Smooth muscle cell (in vitro differentiated cells): ENCODE measurements around the gene HNRNPF. TPM values are rescaled to one million over a fixed set of nuclear protein-coding genes. Genes with fewer than 3 reads are reported as not detected.
"Not testable (repeated sequence)": the region's sequence is repeated elsewhere in the genome, so short reads cannot be mapped to it uniquely, and the experiment has no call there.

Source experiments
- DNase-seq: peaks from one replicate; lab custom pipeline; 2025; ENCODE audit not compliant: unreplicated experiment; lab: John Stamatoyannopoulos, UW
- H2AFZ ChIP-seq: fragments of 200-600 bp; sonication (generic); 2 replicates; pipeline ENCODE4 v1.6.0; 2016; ENCODE audit warnings: antibody characterized with exemption, low read depth, mild to moderate bottlenecking
- H3F3A ChIP-seq: fragments of 200-600 bp; sonication (generic); 2 replicates; pipeline ENCODE4 v1.6.0; 2017; ENCODE audit warnings: antibody characterized with exemption, low read depth
- H3K27ac ChIP-seq: fragments of 200-600 bp; sonication (generic); 2 replicates; pipeline ENCODE4 v1.5.1; 2016; ENCODE audit warnings: low read depth, mild to moderate bottlenecking
- H3K27me3 ChIP-seq: fragments of 200-600 bp; sonication (generic); 2 replicates; pipeline ENCODE4 v1.6.1; 2016; ENCODE audit warnings: low read depth, mild to moderate bottlenecking
- H3K36me3 ChIP-seq: fragments of 200-600 bp; sonication (generic); 2 replicates; pipeline ENCODE4 v1.5.1; 2016; ENCODE audit warnings: low read depth
- H3K4me1 ChIP-seq: fragments of 200-600 bp; sonication (generic); 2 replicates; pipeline ENCODE4 v1.5.1; 2016; ENCODE audit warnings: low read depth
- H3K4me2 ChIP-seq: fragments of 200-600 bp; sonication (generic); 2 replicates; pipeline ENCODE4 v1.6.0; 2016; ENCODE audit warnings: mild to moderate bottlenecking
- H3K4me3 ChIP-seq: fragments of 200-600 bp; sonication (generic); 2 replicates; pipeline ENCODE4 v1.5.1; 2016; ENCODE audit warnings: mild to moderate bottlenecking
- H3K79me2 ChIP-seq: fragments of 200-600 bp; sonication (generic); 2 replicates; pipeline ENCODE4 v1.6.0; 2016; ENCODE audit warnings: low read depth, mild to moderate bottlenecking
- H3K9ac ChIP-seq: fragments of 200-600 bp; sonication (generic); 2 replicates; pipeline ENCODE4 v1.6.0; 2016; ENCODE audit warnings: low read depth
- H3K9me3 ChIP-seq: fragments of 200-600 bp; sonication (generic); replicated peaks from 2 replicates; pipeline ENCODE4 v1.5.1; 2016; ENCODE audit warnings: low read depth
- H4K20me1 ChIP-seq: fragments of 200-600 bp; sonication (generic); 2 replicates; pipeline ENCODE4 v1.6.0; 2016; ENCODE audit warnings: low read depth
- WGBS: methylation state at CpG from one replicate; pipeline ENCODE4 v1.1.7; 2016; ENCODE audit warnings: low lambda C conversion rate; 5-methylcytosine and 5-hydroxymethylcytosine counted together
- polyA plus RNA-seq: library from polyadenylated mRNA; unstranded; fragments of >200 nt; fragmentation: Nextera tagmentation; extraction: Ambion mirVana; gene quantifications from 2 replicates; pipeline ENCODE4 v1.2.1, GENCODE V29; 2016
- small RNA-seq: library from RNA; depleted of rRNA; stranded (forward); fragments of <200 nt; gene quantifications from one replicate; pipeline ENCODE3, GENCODE V24; 2014
- total RNA-seq: library from RNA; depleted of rRNA; stranded (reverse); fragments of >200 nt; gene quantifications from 2 replicates; pipeline ENCODE4 v1.2.3, GENCODE V29; 2014
- TF ChIP-seq, protein P1 (sequence below): fragments of 200-600 bp; sonication (generic); IDR thresholded peaks from 2 replicates; pipeline ENCODE4 v1.5.1; 2017; ENCODE audit warnings: borderline replicate concordance, mild to moderate bottlenecking, antibody characterized with exemption; ENCODE audit not compliant: insufficient read depth, poor library complexity, severe bottlenecking

The HNRNPF gene
- total and polyA plus RNA-seq, 2 experiments from 2014 or later: 71.9 to 112 TPM

DNA sequence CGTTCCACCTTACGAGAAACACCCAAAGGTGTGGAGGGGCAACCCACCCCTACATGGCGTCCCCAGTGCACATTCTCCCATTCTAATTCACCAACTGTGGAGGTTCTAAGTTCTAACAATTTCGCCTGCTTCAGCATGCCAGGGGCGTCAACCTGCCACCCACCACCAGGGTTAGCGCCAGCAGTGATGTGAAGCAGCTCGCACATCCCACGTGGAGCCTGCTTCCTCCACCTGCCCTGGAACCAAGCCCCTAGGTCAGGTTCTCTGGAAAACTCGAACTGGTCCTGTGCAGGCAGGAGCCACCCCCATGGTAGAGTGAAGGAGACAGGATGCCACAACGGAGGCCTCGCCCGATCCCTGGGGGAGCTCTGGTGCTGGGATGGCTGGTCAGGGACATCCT lies 70.9 kb downstream of the HNRNPF start:
- Histone ChIP-seq H3K9ac (no peak overlapping the region), H3K27ac (no peak overlapping the region), H3K9me3 (no peaks in the 10 kb centered on the region), H3F3A (no peaks in the 10 kb centered on the region), H3K4me1 (no peaks in the 10 kb centered on the region), H4K20me1 (no peaks in the 10 kb centered on the region), H2AFZ (no peak overlapping the region), H3K4me3 (no peak overlapping the region), H3K4me2 (no peak overlapping the region), H3K79me2 (no peaks in the 10 kb centered on the region), H3K27me3 (no peaks in the 10 kb centered on the region), H3K36me3 (no peaks in the 10 kb centered on the region)
- TF ChIP-seq, protein P1, sequence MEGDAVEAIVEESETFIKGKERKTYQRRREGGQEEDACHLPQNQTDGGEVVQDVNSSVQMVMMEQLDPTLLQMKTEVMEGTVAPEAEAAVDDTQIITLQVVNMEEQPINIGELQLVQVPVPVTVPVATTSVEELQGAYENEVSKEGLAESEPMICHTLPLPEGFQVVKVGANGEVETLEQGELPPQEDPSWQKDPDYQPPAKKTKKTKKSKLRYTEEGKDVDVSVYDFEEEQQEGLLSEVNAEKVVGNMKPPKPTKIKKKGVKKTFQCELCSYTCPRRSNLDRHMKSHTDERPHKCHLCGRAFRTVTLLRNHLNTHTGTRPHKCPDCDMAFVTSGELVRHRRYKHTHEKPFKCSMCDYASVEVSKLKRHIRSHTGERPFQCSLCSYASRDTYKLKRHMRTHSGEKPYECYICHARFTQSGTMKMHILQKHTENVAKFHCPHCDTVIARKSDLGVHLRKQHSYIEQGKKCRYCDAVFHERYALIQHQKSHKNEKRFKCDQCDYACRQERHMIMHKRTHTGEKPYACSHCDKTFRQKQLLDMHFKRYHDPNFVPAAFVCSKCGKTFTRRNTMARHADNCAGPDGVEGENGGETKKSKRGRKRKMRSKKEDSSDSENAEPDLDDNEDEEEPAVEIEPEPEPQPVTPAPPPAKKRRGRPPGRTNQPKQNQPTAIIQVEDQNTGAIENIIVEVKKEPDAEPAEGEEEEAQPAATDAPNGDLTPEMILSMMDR: no peak
- no peak for DNase-seq
- 83% methylated on average over 12 of the region's 12 CpGs for WGBS

DNA sequence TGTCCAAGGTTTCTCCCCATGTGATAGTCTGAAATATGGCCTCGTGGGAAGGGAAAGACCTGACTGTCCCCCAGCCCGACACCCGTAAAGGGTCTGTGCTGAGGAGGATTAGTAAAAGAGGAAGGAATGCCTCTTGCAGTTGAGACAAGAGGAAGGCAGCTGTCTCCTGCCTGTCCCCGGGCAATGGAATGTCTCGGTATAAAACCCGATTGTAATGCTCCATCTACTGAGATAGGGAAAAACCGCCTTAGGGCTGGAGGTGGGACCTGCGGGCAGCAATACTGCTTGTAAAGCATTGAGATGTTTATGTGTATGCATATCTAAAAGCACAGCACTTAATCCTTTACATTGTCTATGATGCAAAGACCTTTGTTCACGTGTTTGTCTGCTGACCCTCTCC lies 71.5 kb downstream of the HNRNPF start:
- H3K36me3 ChIP-seq, H3K4me2 ChIP-seq, H3K79me2 ChIP-seq, H3K9ac ChIP-seq, H2AFZ ChIP-seq, H3K27ac ChIP-seq, H3K4me3 ChIP-seq, H3K9me3 ChIP-seq, H4K20me1 ChIP-seq, H3K4me1 ChIP-seq, H3F3A ChIP-seq, DNase-seq, H3K27me3 ChIP-seq: not testable (repeated sequence)
- WGBS: 12% methylated on average over 9 of the region's 9 CpGs

DNA sequence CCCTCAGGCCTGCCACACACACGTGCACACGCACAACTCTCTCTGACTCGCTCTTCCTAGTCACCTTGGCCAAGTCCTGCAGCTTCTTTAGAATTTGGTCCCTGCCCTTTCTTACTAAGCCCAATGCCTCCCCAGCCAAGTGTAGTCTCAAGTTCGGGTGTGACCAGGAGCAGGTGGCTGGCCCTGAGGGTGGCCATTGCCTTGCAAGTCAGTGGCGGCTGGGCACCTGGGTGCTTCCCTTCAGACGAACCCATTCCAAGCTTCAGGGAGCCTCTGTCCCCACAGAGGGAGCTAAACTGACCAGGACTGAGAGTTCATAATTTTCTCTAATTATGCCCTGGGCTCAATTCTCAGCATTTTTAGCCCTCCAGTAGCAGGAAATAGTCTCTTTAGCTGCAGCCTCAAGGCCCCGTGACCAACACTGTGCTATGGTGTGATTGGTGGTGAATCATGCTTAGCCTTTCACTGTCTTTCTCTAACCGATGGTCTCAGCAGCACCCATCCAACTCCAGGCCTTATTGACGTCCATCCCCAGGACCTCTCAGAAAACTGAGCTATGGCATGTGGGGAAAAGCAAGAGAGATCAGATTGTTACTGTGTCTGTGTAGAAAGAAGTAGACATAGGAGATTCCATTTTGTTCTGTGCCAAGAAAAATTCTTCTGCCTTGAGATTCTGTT lies 72.2 kb downstream of the HNRNPF start:
- no peak overlapping the region for H3K4me2 ChIP-seq
- 86% methylated on average over 9 of the region's 9 CpGs for WGBS
- no peak overlapping the region for H3K27ac ChIP-seq
- no peak overlapping the region for H3K4me3 ChIP-seq
- H3K36me3 ChIP-seq: no peaks in the 10 kb centered on the region
- no peak overlapping the region for H3K9ac ChIP-seq
- no peaks in the 10 kb centered on the region for H3K9me3 ChIP-seq
- H4K20me1 ChIP-seq: no peaks in the 10 kb centered on the region
- H3K79me2 ChIP-seq: no peaks in the 10 kb centered on the region
- H3K27me3 ChIP-seq: no peaks in the 10 kb centered on the region
- no peak for DNase-seq
- H2AFZ ChIP-seq: no peak overlapping the region
- no peaks in the 10 kb centered on the region for H3F3A ChIP-seq
- TF ChIP-seq, protein P1: no peak
- no peaks in the 10 kb centered on the region for H3K4me1 ChIP-seq

DNA sequence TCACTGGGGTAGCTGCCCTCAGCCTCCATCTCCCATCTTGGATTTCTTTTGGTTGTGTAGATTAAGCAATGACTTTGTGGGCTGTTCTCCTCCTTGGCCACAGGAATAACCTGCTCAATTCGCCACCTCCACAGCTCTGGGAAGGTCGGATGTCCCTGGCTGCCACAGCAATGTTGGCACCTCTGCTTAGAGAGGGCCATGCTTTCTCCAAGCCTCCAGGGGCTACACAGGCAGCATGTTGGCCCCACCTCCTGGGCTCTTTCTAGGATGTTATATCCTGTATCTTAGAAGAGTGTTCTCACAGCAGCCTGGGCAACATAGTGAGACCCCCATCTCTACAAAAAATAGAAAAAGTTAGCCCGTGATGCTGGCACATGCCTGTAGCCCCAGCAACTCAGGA lies 72.9 kb downstream of the HNRNPF start:
- Histone ChIP-seq H2AFZ (no peak overlapping the region), H3K79me2 (no peaks in the 10 kb centered on the region), H3K27me3 (no peaks in the 10 kb centered on the region), H3K36me3 (no peaks in the 10 kb centered on the region), H3K4me1 (no peaks in the 10 kb centered on the region), H4K20me1 (no peaks in the 10 kb centered on the region), H3K4me2 (no peak overlapping the region), H3K9ac (no peak overlapping the region), H3K9me3 (no peaks in the 10 kb centered on the region), H3K4me3 (no peak overlapping the region), H3K27ac (no peak overlapping the region), H3F3A (no peaks in the 10 kb centered on the region)
- no peak for DNase-seq
- TF ChIP-seq, protein P1: no peak
- 97% methylated on average over 3 of the region's 3 CpGs for WGBS

Small RNAs within 50 kb of the gene (small RNA-seq; reads per million reads assigned to genes)
- gene RNU6ATAC11P (not detected), gene RNU7-193P (not detected), gene SNORD3J (not detected)

Other genes starting within 250 kb of the HNRNPF start
- 5.9 and 8.9 TPM in 2 replicates for gene RASGEF1A, start 142.1 kb downstream of the HNRNPF start, total RNA-seq
- 7.7 and 7.9 TPM in 2 replicates for gene RASGEF1A, start 142.1 kb downstream of the HNRNPF start, polyA plus RNA-seq
- gene FXYD4, start 37.5 kb downstream of the HNRNPF start, total RNA-seq: not detected in 2 replicates
- not detected in 2 replicates for gene FXYD4, start 37.5 kb downstream of the HNRNPF start, polyA plus RNA-seq
- 6.4 and 9.6 TPM in 2 replicates for gene ZNF487, start 27.9 kb upstream of the HNRNPF start, total RNA-seq
- 4.6 and 5.1 TPM in 2 replicates for gene ZNF487, start 27.9 kb upstream of the HNRNPF start, polyA plus RNA-seq
- gene ZNF239, start 165.4 kb upstream of the HNRNPF start, total RNA-seq: 4.5 and 5.4 TPM in 2 replicates
- gene ZNF239, start 165.4 kb upstream of the HNRNPF start, polyA plus RNA-seq: 1.9 and 2.6 TPM in 2 replicates
- 1.4 and 2.9 TPM in 2 replicates for gene ZNF485, start 197.3 kb upstream of the HNRNPF start, total RNA-seq
- 1.8 and 2.9 TPM in 2 replicates for gene ZNF485, start 197.3 kb upstream of the HNRNPF start, polyA plus RNA-seq
- gene ZNF32, start 239.7 kb upstream of the HNRNPF start, total RNA-seq: 26.6 and 40.6 TPM in 2 replicates
- 30.9 and 36.3 TPM in 2 replicates for gene ZNF32, start 239.7 kb upstream of the HNRNPF start, polyA plus RNA-seq